HCT116 (cell line): Measurements from ENCODE around the gene CIC.

Source experiments
- CTCF ChIP-seq, 3 experiments: fragments of 200-600 bp in 1 of 3; sonication (generic) in 1 of 3; IDR thresholded peaks in 2 of 3; conservative IDR thresholded peaks in 1 of 3; 2 replicates each; pipeline ENCODE4 v1.5.1; 2012 to 2017; ENCODE audit warnings: low read depth in 2 of 3, low read length in 2 of 3, antibody characterized with exemption in 1 of 3, borderline replicate concordance in 1 of 3, control low read depth in 1 of 3, mild to moderate bottlenecking in 1 of 3, mixed read lengths in 1 of 3, mixed run types in 1 of 3, moderate library complexity in 1 of 3; ENCODE audit not compliant: insufficient read depth in 1 of 3
- POLR2AphosphoS5 ChIP-seq: IDR thresholded peaks from 2 replicates; pipeline ENCODE4 v1.6.1; 2011; ENCODE audit warnings: mild to moderate bottlenecking, low read depth, low read length, moderate library complexity
- SRF ChIP-seq: IDR thresholded peaks from 2 replicates; pipeline ENCODE4 v1.6.1; 2012; ENCODE audit warnings: low read depth
- ZFX ChIP-seq: fragments of 450-650 bp; IDR thresholded peaks from 2 replicates; pipeline ENCODE4 v1.6.1; 2017

GRCh38 chr19:42278452-42279154 lies 9.6 kb downstream of the CIC start:
- TF ChIP-seq SRF (no peak), CTCF (IDR thresholded peaks at IDR 0.05 in 2 of 3, conservative IDR thresholded peaks at IDR 0.05 in 1 of 3; ENCODE audit: borderline replicate concordance in 1 of 3, insufficient read depth in 1 of 3, low read depth in 2 of 3, low read length in 2 of 3) (no peak), ZFX (no peak), POLR2AphosphoS5 (no peak)
